HFFc6 (cell line): ENCODE results near the gene RELN. TPM values are rescaled to one million over a fixed set of nuclear protein-coding genes. Genes with fewer than 3 reads are reported as not detected.

Experiments used
- DNase-seq: peaks from one replicate; pipeline ENCODE4 v3.0.0-alpha.2; 2018
- H3K27ac Mint-ChIP-seq: 2 replicates; pipeline ENCODE4 v1.8.0; 2020; ENCODE audit warnings: mild to moderate bottlenecking, mixed read lengths
- H3K27me3 Mint-ChIP-seq: 2 replicates; pipeline ENCODE4 v1.8.0; 2021; ENCODE audit warnings: mild to moderate bottlenecking, moderate library complexity, mixed read lengths; ENCODE audit not compliant: insufficient read depth
- H3K36me3 Mint-ChIP-seq: 2 replicates; pipeline ENCODE4 v1.8.0; 2021; ENCODE audit warnings: low read depth, mixed read lengths
- H3K4me1 Mint-ChIP-seq: 2 replicates; pipeline ENCODE4 v1.8.0; 2020; ENCODE audit warnings: low read depth, mixed read lengths
- H3K4me3 Mint-ChIP-seq: 2 replicates; pipeline ENCODE4 v1.8.0; 2020; ENCODE audit warnings: mild to moderate bottlenecking, moderate library complexity, mixed read lengths
- H3K9me3 Mint-ChIP-seq: 2 replicates; pipeline ENCODE4 v1.8.0; 2020; ENCODE audit warnings: mild to moderate bottlenecking, mixed read lengths
- total RNA-seq, 6 experiments: library from RNA; stranded (reverse); fragmentation: NEBNext Ultra II Directional; extraction: Animal tissue kit (Norgen Biotek cat#: 25700); gene quantifications; 2 replicates in 1 of 6; 3 replicates in 5 of 6; pipeline ENCODE4 v1.2.3, GENCODE V29; 2021
- TF ChIP-seq, protein P1 (sequence below): fragments of 200-600 bp; sonication (generic); IDR thresholded peaks from 2 replicates; pipeline ENCODE4 v1.5.0; 2021; ENCODE audit warnings: antibody characterized with exemption, mild to moderate bottlenecking

Gene RELN
- total RNA-seq, 6 experiments from 2014 or later: 0.02 to 0.24 (median 0.03) TPM

DNA sequence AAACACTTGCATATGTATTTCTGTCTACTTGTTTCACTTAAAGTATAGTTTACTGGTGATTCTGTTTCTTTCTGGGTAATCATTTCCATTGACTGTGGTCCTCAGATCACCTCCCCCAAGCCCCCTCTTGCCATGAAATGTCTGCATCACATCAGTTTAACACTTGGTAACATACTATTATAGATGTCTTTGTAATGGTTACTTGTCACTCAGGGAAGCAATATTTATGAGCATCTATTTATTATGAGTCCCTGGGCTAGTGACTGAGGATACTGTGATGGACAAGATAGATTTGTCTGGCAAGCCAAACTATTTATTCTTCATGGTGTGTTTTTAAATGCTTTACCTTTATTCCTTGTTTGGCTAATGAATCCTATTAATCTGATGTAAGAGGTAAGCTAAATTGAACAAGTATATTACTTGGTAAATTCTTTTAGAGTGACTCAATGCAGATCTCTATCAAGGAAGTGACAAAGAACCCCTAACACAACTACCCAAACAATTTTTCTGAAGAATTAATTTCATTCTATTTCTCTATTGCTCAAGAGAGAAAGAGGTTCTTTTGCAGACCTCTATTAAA is 270.9 kb downstream of the RELN start:
- Mint-ChIP-seq H3K4me1 (peaks cover 44% of the 10 kb centered on the region), H3K27ac (peak overlapping the region; percentile 49; the same call in 1 of the 2 replicates), H3K27me3 (peaks cover 2% of the 10 kb centered on the region), H3K9me3 (no peaks in the 10 kb centered on the region), H3K36me3 (no peaks in the 10 kb centered on the region), H3K4me3 (peak overlapping the region; percentile 2; the same call in 1 of the 2 replicates)
- DNase-seq: peak; percentile 38
- TF ChIP-seq, protein P1, sequence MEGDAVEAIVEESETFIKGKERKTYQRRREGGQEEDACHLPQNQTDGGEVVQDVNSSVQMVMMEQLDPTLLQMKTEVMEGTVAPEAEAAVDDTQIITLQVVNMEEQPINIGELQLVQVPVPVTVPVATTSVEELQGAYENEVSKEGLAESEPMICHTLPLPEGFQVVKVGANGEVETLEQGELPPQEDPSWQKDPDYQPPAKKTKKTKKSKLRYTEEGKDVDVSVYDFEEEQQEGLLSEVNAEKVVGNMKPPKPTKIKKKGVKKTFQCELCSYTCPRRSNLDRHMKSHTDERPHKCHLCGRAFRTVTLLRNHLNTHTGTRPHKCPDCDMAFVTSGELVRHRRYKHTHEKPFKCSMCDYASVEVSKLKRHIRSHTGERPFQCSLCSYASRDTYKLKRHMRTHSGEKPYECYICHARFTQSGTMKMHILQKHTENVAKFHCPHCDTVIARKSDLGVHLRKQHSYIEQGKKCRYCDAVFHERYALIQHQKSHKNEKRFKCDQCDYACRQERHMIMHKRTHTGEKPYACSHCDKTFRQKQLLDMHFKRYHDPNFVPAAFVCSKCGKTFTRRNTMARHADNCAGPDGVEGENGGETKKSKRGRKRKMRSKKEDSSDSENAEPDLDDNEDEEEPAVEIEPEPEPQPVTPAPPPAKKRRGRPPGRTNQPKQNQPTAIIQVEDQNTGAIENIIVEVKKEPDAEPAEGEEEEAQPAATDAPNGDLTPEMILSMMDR: no peak

DNA sequence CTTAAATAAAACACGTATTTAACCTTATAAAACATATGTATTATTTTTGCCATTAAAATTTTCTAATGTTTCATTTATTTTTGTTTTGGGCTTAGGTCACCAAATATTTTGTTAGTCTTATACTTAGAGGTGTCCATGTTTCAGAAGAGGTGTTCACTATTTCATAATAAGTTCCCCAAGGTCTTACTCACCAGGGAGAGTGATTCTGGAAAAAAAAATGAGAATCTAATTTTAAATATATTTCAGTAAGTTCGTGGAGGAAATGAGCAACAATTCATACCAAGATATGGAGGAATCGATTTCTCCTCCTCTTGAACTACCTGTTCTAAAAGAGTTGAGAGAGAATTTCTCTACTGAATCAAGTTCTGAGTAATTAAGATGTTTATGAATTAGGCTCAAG is 271.9 kb downstream of the RELN start:
- H3K36me3 Mint-ChIP-seq: no peaks in the 10 kb centered on the region
- no peak overlapping the region for H3K27ac Mint-ChIP-seq
- peaks cover 54% of the 10 kb centered on the region for H3K4me1 Mint-ChIP-seq
- TF ChIP-seq, protein P1: no peak
- no peak overlapping the region for H3K4me3 Mint-ChIP-seq
- no peaks in the 10 kb centered on the region for H3K9me3 Mint-ChIP-seq
- H3K27me3 Mint-ChIP-seq: peaks cover 2% of the 10 kb centered on the region
- no peak for DNase-seq

DNA sequence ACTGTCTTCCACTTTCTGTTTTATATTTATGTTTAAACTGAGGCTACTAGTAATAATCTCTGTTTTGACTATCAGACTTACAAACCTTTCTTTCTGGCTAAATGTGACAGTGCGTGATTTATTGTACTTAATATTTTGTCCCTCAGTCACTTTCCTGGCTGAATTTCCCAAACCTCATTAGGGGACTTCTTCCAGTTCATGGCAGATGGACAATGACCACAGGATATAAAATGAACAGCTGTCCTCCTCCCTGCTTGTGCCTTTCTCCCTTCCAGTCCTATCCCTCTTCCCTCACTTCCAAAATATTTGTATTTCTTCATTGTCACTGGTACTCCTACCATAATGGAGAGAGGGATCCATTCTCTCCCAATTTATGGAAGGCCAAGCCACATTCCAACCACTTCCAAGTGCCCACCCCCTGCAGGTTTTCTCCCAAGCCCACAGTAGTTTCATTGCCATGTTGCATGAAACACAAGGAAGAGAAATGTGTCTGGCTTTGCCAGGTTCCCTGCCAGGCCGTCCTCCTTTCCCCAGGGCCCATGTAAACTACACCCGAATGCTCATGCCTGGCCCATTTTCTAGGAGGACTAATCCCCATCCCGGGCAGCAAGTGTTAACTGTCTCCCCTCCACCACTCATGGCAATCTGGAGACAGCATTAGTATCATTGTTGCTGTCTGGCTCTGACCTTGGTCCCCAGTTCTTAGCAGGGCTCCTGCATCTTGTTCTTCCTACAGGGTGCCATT is 273.9 kb downstream of the RELN start:
- Mint-ChIP-seq H3K9me3 (no peaks in the 10 kb centered on the region), H3K4me3 (no peak overlapping the region), H3K27me3 (peaks cover 2% of the 10 kb centered on the region), H3K27ac (no peak overlapping the region), H3K36me3 (no peaks in the 10 kb centered on the region), H3K4me1 (peaks cover 61% of the 10 kb centered on the region)
- no peak for DNase-seq
- TF ChIP-seq, protein P1: no peak

DNA sequence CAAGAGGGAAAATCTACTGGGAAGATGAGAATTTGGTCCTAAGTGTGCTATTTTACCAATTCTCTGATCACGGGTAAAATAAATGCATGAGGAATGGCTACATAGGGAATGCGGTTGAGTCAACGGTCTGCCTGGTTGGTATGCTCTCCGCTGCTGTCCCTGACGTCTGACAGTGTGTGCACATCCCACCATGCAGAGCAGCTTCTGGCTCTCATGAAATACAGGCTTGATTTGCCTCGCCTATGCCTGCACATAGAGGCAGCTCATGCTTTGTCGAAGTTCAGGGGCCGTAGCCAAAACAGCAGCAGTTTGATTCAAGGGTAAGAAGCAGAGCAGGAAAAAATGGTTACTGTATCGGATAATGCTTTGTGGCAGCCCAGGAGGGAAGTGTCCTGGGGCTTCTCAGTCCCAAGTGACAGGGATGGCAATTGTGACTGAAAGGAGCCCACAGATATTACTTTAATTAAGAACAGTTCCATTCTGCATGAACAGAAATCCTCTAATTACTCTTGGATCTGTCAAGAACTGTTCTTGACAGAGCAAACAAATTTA is 275.0 kb downstream of the RELN start:
- DNase-seq: no peak
- Mint-ChIP-seq H3K4me1 (peaks cover 68% of the 10 kb centered on the region), H3K36me3 (no peaks in the 10 kb centered on the region), H3K4me3 (no peak overlapping the region), H3K27me3 (peaks cover 2% of the 10 kb centered on the region), H3K9me3 (no peaks in the 10 kb centered on the region), H3K27ac (no peak overlapping the region)
- TF ChIP-seq, protein P1: no peak

DNA sequence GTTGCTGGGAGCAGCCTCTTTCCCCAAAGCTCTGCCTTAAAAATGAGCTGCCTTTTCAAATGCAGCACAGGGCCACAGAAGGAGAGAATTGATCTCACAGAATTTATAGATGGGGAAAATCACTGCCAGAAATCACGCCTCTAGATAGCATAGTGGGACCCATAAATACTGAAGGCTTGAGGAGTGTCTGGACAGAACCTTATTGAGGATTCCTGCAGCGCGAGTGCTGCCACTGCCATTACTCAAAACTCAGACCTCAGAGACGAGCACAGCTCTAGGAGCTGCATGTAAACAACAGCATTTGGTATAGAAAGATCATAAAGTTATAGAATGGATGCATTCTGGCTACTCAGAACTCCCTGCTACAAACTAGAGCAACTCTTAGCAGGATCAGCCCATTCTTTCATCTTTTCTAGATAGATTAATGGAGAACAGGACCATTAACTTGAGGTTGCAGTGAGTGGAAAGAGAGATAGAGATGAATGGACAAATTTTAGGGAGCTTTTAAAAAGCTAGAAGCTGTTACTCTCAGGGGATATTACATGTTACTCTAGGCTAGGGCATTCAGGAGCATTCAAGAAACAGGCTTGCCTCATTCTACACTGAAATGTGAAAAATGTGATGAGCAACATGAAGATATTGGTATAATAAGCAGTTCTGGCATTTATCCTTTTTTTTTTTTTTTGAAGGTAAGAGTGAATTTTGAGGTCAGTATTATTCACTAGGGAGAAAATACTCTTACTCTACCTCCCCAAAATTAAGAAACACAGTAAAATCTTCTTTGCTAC is 276.3 kb downstream of the RELN start:
- Mint-ChIP-seq H3K27me3 (peaks cover 2% of the 10 kb centered on the region), H3K9me3 (no peaks in the 10 kb centered on the region), H3K36me3 (no peaks in the 10 kb centered on the region; the same call in 1 of the 2 replicates), H3K4me1 (peaks cover 56% of the 10 kb centered on the region), H3K4me3 (no peak overlapping the region), H3K27ac (no peak overlapping the region)
- TF ChIP-seq, protein P1: no peak
- peak; percentile 7 for DNase-seq
